ENCODE measurements around the gene GDPD4.

The GDPD4 gene

GRCh38 chr11:77201991-77202841 is 99.3 kb downstream of the GDPD4 start:
- Histone ChIP-seq H3K36me3 (replicated peaks; ENCODE audit: insufficient read depth, low read length) (no peaks in the 10 kb centered on the region), H3K27me3 (replicated peaks; ENCODE audit: insufficient read depth, low read length) (no peaks in the 10 kb centered on the region), H3K79me2 (ENCODE audit: low read length) (no peaks in the 10 kb centered on the region), H3K9me2 (replicated peaks; ENCODE audit: insufficient read depth, low read length) (no peaks in the 10 kb centered on the region), H2AFZ (ENCODE audit: low read length) (no peak overlapping the region), H3K4me2 (ENCODE audit: low read depth, low read length) (no peak overlapping the region), H4K20me1 (ENCODE audit: insufficient read depth, low read length) (no peaks in the 10 kb centered on the region), H3K9me3 (replicated peaks; ENCODE audit: insufficient read depth, low read length) (no peaks in the 10 kb centered on the region), H3F3A (ENCODE audit: insufficient read depth, low read length) (no peaks in the 10 kb centered on the region), H3K4me1 (ENCODE audit: low read length) (no peaks in the 10 kb centered on the region), H3K4me3 (ENCODE audit: low read length) (no peak overlapping the region), H3K9ac (ENCODE audit: low read length) (no peak overlapping the region), H3K27ac (ENCODE audit: low read length) (no peak overlapping the region)
- TF ChIP-seq EZH2 (optimal IDR thresholded peaks at IDR 0.05; ENCODE audit: low read depth, low read length) (no peak), CTCF (IDR thresholded peaks at IDR 0.05; ENCODE audit: low read length) (no peak), EZH2phosphoT487 (IDR thresholded peaks at IDR 0.05; ENCODE audit: low read length) (no peak)
- DNase-seq, result peak; percentile 4

- Histone ChIP-seq H2AFZ (ENCODE audit: low read length) (no peak overlapping the region), H3K9me2 (replicated peaks; ENCODE audit: insufficient read depth, low read length) (no peaks in the 10 kb centered on the region), H3K36me3 (replicated peaks; ENCODE audit: insufficient read depth, low read length) (no peaks in the 10 kb centered on the region), H3K4me2 (ENCODE audit: low read depth, low read length) (no peak overlapping the region), H3K9ac (ENCODE audit: low read length) (no peak overlapping the region), H3K4me3 (ENCODE audit: low read length) (no peak overlapping the region), H3K9me3 (replicated peaks; ENCODE audit: insufficient read depth, low read length) (no peaks in the 10 kb centered on the region), H3K27me3 (replicated peaks; ENCODE audit: insufficient read depth, low read length) (no peaks in the 10 kb centered on the region), H3K4me1 (ENCODE audit: low read length) (no peaks in the 10 kb centered on the region), H4K20me1 (ENCODE audit: insufficient read depth, low read length) (no peaks in the 10 kb centered on the region), H3K79me2 (ENCODE audit: low read length) (no peaks in the 10 kb centered on the region), H3K27ac (ENCODE audit: low read length) (no peak overlapping the region), H3F3A (ENCODE audit: insufficient read depth, low read length) (no peaks in the 10 kb centered on the region)
- TF ChIP-seq EZH2phosphoT487 (IDR thresholded peaks at IDR 0.05; ENCODE audit: low read length) (no peak), CTCF (IDR thresholded peaks at IDR 0.05; ENCODE audit: low read length) (no peak), EZH2 (optimal IDR thresholded peaks at IDR 0.05; ENCODE audit: low read depth, low read length) (no peak)
- no peak for DNase-seq
These were observed 100.1 kb downstream of the GDPD4 start for GRCh38 chr11:77201370-77201769.

- Histone ChIP-seq H3K4me1 (ENCODE audit: low read length) (no peaks in the 10 kb centered on the region), H3K4me2 (ENCODE audit: low read depth, low read length) (no peak overlapping the region), H3K79me2 (ENCODE audit: low read length) (no peaks in the 10 kb centered on the region), H3K36me3 (replicated peaks; ENCODE audit: insufficient read depth, low read length) (no peaks in the 10 kb centered on the region), H2AFZ (ENCODE audit: low read length) (no peak overlapping the region), H3F3A (ENCODE audit: insufficient read depth, low read length) (no peaks in the 10 kb centered on the region), H3K27ac (ENCODE audit: low read length) (no peak overlapping the region), H3K4me3 (ENCODE audit: low read length) (no peak overlapping the region), H3K9me3 (replicated peaks; ENCODE audit: insufficient read depth, low read length) (no peaks in the 10 kb centered on the region), H3K27me3 (replicated peaks; ENCODE audit: insufficient read depth, low read length) (no peaks in the 10 kb centered on the region), H4K20me1 (ENCODE audit: insufficient read depth, low read length) (no peaks in the 10 kb centered on the region), H3K9ac (ENCODE audit: low read length) (no peak overlapping the region), H3K9me2 (replicated peaks; ENCODE audit: insufficient read depth, low read length) (no peaks in the 10 kb centered on the region)
- TF ChIP-seq EZH2phosphoT487 (IDR thresholded peaks at IDR 0.05; ENCODE audit: low read length) (no peak), CTCF (IDR thresholded peaks at IDR 0.05; ENCODE audit: low read length) (no peak), EZH2 (optimal IDR thresholded peaks at IDR 0.05; ENCODE audit: low read depth, low read length) (no peak)
- DNase-seq, result peak; percentile 4
These were observed 100.9 kb downstream of the GDPD4 start for GRCh38 chr11:77200351-77201268.

All from MM.1S (cell line).